Endothelial cell of umbilical vein (primary cell): ENCODE measurements around the gene TCF20. TPM values are rescaled to one million over a fixed set of nuclear protein-coding genes. Genes with fewer than 3 reads are reported as not detected.

Experiments
- BruUV-seq: library from RNA; stranded (reverse); fragments of 400-500 nt; replicated peaks from 2 replicates; lab custom pipeline; 2021; lab: Mats Ljungman, UMichigan
- CTCF ChIA-PET: fragments of 300-600, 350-600 bp; sonication (Branson Sonifier 250); formaldehyde crosslinking; loops from one replicate; lab custom pipeline; 2021; ENCODE audit warnings: antibody characterized with exemption, inconsistent platforms; lab: Charles Lee
- POLR2A ChIA-PET: fragments of 300-600, 350-600 bp; sonication (Branson Sonifier 250); formaldehyde crosslinking; loops from one replicate; lab custom pipeline; 2021; ENCODE audit warnings: antibody characterized with exemption, inconsistent platforms; lab: Charles Lee
- DNase-seq: peaks from one replicate; pipeline ENCODE4 v3.0.0-alpha.2; 2011; ENCODE audit warnings: low read depth, low spot score
- FAIRE-seq: peaks from 2 replicates; lab custom pipeline; 2011; peaks lifted over from hg19 to GRCh38; lab: Jason Lieb, UNC
- H2AFZ ChIP-seq: 2 replicates; pipeline ENCODE4 v1.6.0; 2012; ENCODE audit warnings: low read depth, low read length, control low read depth, inconsistent platforms
- H3K27ac ChIP-seq: 2 replicates; pipeline ENCODE4 v1.5.1; 2011; ENCODE audit warnings: low read depth, mild to moderate bottlenecking, control low read depth, low read length, moderate library complexity; ENCODE audit not compliant: insufficient read depth
- H3K27me3 ChIP-seq, 2 experiments: 2 replicates each; pipeline versions ENCODE4 v1.6.0 to v1.6.1; 2011; ENCODE audit warnings: low read length in 2 of 2, mixed read lengths in 1 of 2; ENCODE audit not compliant: control insufficient read depth in 2 of 2, insufficient read depth in 2 of 2
- H3K36me3 ChIP-seq, 2 experiments: 2 replicates in 1 of 2; 3 replicates in 1 of 2; pipeline ENCODE4 v1.5.1; 2011; ENCODE audit warnings: low read length in 2 of 2, mild to moderate bottlenecking in 1 of 2, moderate library complexity in 1 of 2; ENCODE audit not compliant: control insufficient read depth in 2 of 2, insufficient read depth in 2 of 2; ENCODE audit errors: extremely low read depth in 1 of 2
- H3K4me1 ChIP-seq: 3 replicates; pipeline ENCODE4 v1.5.1; 2011; ENCODE audit warnings: mild to moderate bottlenecking, low read length; ENCODE audit not compliant: control insufficient read depth, insufficient read depth; ENCODE audit errors: extremely low read depth
- H3K4me2 ChIP-seq: 2 replicates; pipeline ENCODE4 v1.6.1; 2011; ENCODE audit warnings: low read length, control low read depth, mixed read lengths; ENCODE audit not compliant: insufficient read depth
- H3K4me3 ChIP-seq, 3 experiments: fragments of 200-600 bp in 1 of 3; sonication (generic), shearing (Covaris generic) in 1 of 3; replicated peaks in 1 of 3; 2 replicates each; pipeline ENCODE4 v1.5.1; 2011 to 2016; ENCODE audit warnings: control low read depth in 3 of 3, low read length in 3 of 3, mild to moderate bottlenecking in 2 of 3, inconsistent platforms in 1 of 3, low read depth in 1 of 3, moderate library complexity in 1 of 3; ENCODE audit not compliant: insufficient read depth in 1 of 3
- H3K79me2 ChIP-seq: 2 replicates; pipeline ENCODE4 v1.6.0; 2012; ENCODE audit warnings: low read length, inconsistent platforms; ENCODE audit not compliant: control insufficient read depth, insufficient read depth
- H3K9ac ChIP-seq: replicated peaks from 2 replicates; pipeline ENCODE3; 2011; ENCODE audit warnings: low read length, control low read depth; ENCODE audit not compliant: insufficient read depth; ENCODE audit errors: extremely low read depth
- H3K9me1 ChIP-seq: replicated peaks from 3 replicates; pipeline ENCODE4 v1.6.0; 2011; ENCODE audit warnings: mild to moderate bottlenecking, low read length; ENCODE audit not compliant: control insufficient read depth, insufficient read depth; ENCODE audit errors: extremely low read depth
- H3K9me3 ChIP-seq: replicated peaks from 2 replicates; pipeline ENCODE4 v1.5.1; 2012; ENCODE audit warnings: low read length, inconsistent platforms; ENCODE audit not compliant: control insufficient read depth, insufficient read depth
- H4K20me1 ChIP-seq: replicated peaks from 2 replicates; pipeline ENCODE3; 2011; ENCODE audit warnings: mild to moderate bottlenecking, low read length; ENCODE audit not compliant: control insufficient read depth, insufficient read depth; ENCODE audit errors: extremely low read depth
- CTCF ChIP-seq, 2 donors: IDR thresholded peaks; 1 replicate in 1 of 2; 2 replicates in 1 of 2; pipeline ENCODE4 v1.5.1; 2011; ENCODE audit warnings: low read length in 2 of 2, mild to moderate bottlenecking in 2 of 2, moderate library complexity in 2 of 2, control low read depth in 1 of 2, inconsistent platforms in 1 of 2, low read depth in 1 of 2; ENCODE audit not compliant: insufficient read depth in 1 of 2; ENCODE audit errors: extremely low read depth in 1 of 2
- EZH2 ChIP-seq: IDR thresholded peaks from 2 replicates; pipeline ENCODE4 v1.6.1; 2012; ENCODE audit warnings: borderline replicate concordance, low read depth, mild to moderate bottlenecking, moderate library complexity, low read length, inconsistent platforms; ENCODE audit not compliant: severe bottlenecking
- JUN ChIP-seq: IDR thresholded peaks from 2 replicates; pipeline ENCODE4 v1.6.1; 2011; ENCODE audit warnings: borderline replicate concordance, low read depth; ENCODE audit not compliant: insufficient read length, insufficient read depth
- MAX ChIP-seq: IDR thresholded peaks from 2 replicates; pipeline ENCODE4 v1.6.1; 2011; ENCODE audit not compliant: insufficient read depth, insufficient read length
- MYC ChIP-seq: IDR thresholded peaks from one replicate; pipeline ENCODE4 v1.6.1; 2011; ENCODE audit warnings: mild to moderate bottlenecking, low read depth, low read length
- POLR2A ChIP-seq: IDR thresholded peaks from 2 replicates; pipeline ENCODE4 v1.6.1; 2012; ENCODE audit warnings: low read depth, mild to moderate bottlenecking, control low read depth, low read length
- POLR2AphosphoS5 ChIP-seq: IDR thresholded peaks from 2 replicates; pipeline ENCODE4 v1.6.1; 2012; ENCODE audit warnings: low read depth, mild to moderate bottlenecking, control low read depth, low read length, moderate library complexity; ENCODE audit not compliant: insufficient read depth
- dilution Hi-C: fragments of 300-500 bp; cut with MboI; formaldehyde crosslinking; loops from one replicate; pipeline ENCODE4 v1.15.0; 2019; ENCODE audit warnings: low sequenced_read_pairs; ENCODE audit not compliant: extremely low pct_ligation_motif_present
- intact Hi-C: fragments of 100-400 bp; cut with micrococcal nuclease; formaldehyde crosslinking; loops from one replicate; pipeline ENCODE4 v1.10.0; 2022
- polyA plus RNA-seq, 4 experiments: library from polyadenylated mRNA; depleted of rRNA in 3 of 4; stranded (reverse) in 3 of 4; unstranded in 1 of 4; fragments of >200 nt; gene quantifications; 2 replicates each; pipeline versions ENCODE4 v1.2.1 to v1.2.3, GENCODE V29; 2011 to 2012; ENCODE audit warnings: missing spikeins in 1 of 4
- total RNA-seq: library from RNA; stranded (reverse); gene quantifications from 2 replicates; pipeline ENCODE4 v1.2.3, GENCODE V29; 2021

TCF20 gene
- total and polyA plus RNA-seq, 2 donors (not counting 3 experiments of a cell fraction or from before 2014, with no cell fraction given): 11.2 to 36.7 TPM

- no TSS peak for BruUV-seq
- H3K36me3 ChIP-seq: no peaks in the 10 kb centered on the region
- no peaks in the 10 kb centered on the region for H3K4me1 ChIP-seq
- no peak for FAIRE-seq
- TF ChIP-seq MYC (no peak), JUN (no peak), CTCF (IDR thresholded peaks at IDR 0.05; ENCODE audit: extremely low read depth in 1 of 2, insufficient read depth in 1 of 2, low read depth in 1 of 2, low read length in 2 of 2) (no peak), EZH2 (no peak), POLR2AphosphoS5 (no peak)
- H3K9ac ChIP-seq: no peak overlapping the region
- intact Hi-C loops (no loop called here), dilution Hi-C loops (no loop called here)
- CTCF ChIA-PET: no interaction called here
- POLR2A ChIA-PET: no interaction called here
- H4K20me1 ChIP-seq: peaks cover 8% of the 10 kb centered on the region
- H3K9me1 ChIP-seq: no peaks in the 10 kb centered on the region
- no peak overlapping the region for H3K4me3 ChIP-seq
- H3K27me3 ChIP-seq: no peaks in the 10 kb centered on the region
- peaks cover 44% of the 10 kb centered on the region for H3K79me2 ChIP-seq
- H3K9me3 ChIP-seq: no peaks in the 10 kb centered on the region
- no peak overlapping the region for H3K4me2 ChIP-seq
- H2AFZ ChIP-seq: no peak overlapping the region
- no peak overlapping the region for H3K27ac ChIP-seq
- DNase-seq: no peak
These were observed 42.0 kb downstream of the TCF20 start for GRCh38 chr22:42228483-42228882.

GRCh38 chr22:42227435-42227834 lies 43.0 kb downstream of the TCF20 start:
- FAIRE-seq (no peak), DNase-seq (no peak)
- ChIA-PET CTCF (no interaction called here), POLR2A (no interaction called here)
- Histone ChIP-seq H4K20me1 (peaks cover 5% of the 10 kb centered on the region), H3K4me2 (no peak overlapping the region), H3K36me3 (no peaks in the 10 kb centered on the region), H3K27me3 (no peaks in the 10 kb centered on the region), H3K4me3 (no peak overlapping the region), H3K9ac (no peak overlapping the region), H3K4me1 (no peaks in the 10 kb centered on the region), H3K9me1 (no peaks in the 10 kb centered on the region), H3K79me2 (peaks cover 46% of the 10 kb centered on the region), H2AFZ (no peak overlapping the region), H3K27ac (no peak overlapping the region), H3K9me3 (no peaks in the 10 kb centered on the region)
- dilution Hi-C loops (no loop called here), intact Hi-C loops (no loop called here)
- TF ChIP-seq EZH2 (no peak), POLR2A (no peak), JUN (no peak), MAX (no peak)
- BruUV-seq: no TSS peak
